DMS153 treated with DMSO at 0.1 percent for 48 hours (cell line): ENCODE data around the gene KCNJ11.

Experiments used
- DNase-seq: peaks from one replicate; lab custom pipeline; 2025; ENCODE audit not compliant: unreplicated experiment; lab: John Stamatoyannopoulos, UW

Gene KCNJ11

DNA sequence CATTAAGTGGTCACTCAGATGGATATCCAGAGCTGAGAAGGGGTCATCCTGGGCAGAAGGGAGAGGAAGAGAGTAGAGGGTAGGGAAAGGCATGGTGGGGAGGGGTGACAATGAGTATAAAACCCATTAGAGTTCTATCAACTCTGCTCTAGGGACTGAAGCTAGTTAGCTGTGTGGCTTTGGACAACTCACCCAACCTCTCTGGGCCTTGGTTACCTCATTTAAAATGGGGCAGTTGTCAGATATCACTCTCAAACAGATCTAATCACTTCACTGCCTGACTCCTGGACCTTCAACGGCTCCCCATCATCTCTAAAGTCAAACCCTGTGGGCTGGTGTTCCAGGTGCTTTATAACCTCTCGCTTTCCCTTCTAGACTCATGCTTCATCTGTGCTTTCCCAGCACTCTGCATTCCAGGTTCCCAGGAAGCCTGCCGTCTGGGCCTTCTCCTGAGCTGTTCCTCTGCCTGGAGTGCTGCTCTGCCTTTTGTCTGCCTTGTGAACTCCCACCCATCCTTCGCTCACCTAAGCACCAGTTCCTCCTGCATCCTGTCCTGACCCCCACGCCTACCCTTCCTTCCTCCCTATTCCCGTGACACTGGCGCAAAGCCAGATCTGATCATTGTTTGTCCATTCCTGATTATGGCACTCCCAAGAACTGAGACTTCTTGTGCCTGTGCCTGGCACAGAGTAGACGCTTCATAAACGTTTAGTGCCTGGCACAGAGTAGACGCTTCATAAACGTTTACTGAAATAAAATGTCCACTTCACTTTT is 22.3 kb upstream of the KCNJ11 start:
- no peak for DNase-seq

GRCh38 chr11:17408641-17409040 is 20.2 kb upstream of the KCNJ11 start:
- DNase-seq = no peak

GRCh38 chr11:17408026-17408425 is 19.6 kb upstream of the KCNJ11 start:
- DNase-seq = no peak

- no peak for DNase-seq
Measured at GRCh38 chr11:17407575-17407974, 19.1 kb upstream of the KCNJ11 start.

- no peak for DNase-seq
Measured at GRCh38 chr11:17406818-17407149, 18.3 kb upstream of the KCNJ11 start.

GRCh38 chr11:17406082-17406817 is 17.8 kb upstream of the KCNJ11 start:
- DNase-seq = no peak

DNA sequence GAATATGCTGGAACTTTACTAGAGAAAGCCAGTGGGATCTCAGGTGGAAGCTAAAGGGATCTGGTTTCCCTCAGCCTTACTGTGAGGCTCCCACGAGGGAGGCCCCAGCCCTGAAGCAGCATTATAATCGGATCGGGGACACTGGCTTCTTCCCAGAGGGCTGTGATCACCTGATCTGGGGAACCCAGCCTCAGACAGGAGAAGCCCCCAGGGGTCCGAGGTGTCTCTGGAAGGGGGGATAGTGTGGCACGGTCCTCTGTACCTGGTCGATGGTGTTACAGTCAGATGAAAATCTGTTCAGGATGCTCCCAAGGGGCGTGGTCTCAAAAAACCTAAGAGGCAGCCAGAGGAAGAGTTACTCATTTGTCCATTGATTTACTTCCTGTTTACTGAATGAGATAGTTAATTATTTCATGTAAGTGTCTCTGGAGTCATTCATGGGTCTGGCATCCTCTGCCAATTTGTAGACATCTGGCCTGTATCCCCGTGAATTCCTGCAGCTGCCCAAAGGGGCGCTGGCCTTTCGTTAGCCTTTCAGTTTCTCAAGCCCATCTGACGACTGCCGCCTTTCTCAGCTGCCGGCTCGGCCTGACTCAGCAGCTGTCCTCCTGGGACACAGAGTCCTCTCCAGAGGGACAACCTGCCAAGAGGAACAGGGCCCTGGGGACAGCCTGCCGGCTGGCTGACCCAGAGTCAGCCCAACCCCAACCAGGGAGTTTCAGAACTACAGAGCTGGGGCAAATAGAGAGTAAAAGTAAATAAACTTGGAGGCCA is 17.0 kb upstream of the KCNJ11 start:
- DNase-seq = peak; percentile 58

DNA sequence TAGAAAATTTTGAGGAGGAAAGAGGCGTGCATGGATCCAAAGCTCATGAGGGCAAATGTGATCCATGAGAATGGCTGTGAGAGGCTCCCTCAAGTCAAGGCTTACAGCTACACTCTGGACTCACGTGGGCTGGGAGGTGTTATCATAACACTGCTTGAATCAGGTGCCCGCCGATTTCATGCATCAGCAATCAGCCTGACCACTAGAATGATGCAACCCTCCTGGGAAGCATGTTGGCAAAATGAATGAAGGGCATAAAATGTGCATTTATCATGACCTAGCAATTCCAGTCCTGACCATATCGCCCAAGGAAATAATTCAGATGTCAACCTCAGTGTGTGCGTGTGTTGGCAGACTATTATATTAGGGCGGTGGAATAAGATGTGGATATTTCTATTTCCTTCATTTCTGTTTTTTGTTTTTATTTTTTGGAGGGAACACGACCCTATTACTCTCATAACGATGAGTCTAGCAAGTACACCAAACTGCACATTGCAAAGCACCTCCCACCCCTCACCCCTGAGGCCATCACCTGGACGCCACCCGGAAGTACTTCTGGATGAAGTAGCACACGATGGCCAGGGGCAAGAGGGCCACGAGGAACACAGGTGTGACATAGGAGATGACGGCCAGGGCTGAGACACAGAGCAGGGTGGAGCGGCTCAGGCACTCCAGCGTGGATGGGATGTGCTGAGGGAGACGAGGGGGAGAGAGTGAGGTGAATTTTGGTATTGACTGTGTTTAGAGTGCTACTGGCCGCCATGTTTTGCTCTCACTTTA is 15.7 kb upstream of the KCNJ11 start:
- no peak for DNase-seq

DNA sequence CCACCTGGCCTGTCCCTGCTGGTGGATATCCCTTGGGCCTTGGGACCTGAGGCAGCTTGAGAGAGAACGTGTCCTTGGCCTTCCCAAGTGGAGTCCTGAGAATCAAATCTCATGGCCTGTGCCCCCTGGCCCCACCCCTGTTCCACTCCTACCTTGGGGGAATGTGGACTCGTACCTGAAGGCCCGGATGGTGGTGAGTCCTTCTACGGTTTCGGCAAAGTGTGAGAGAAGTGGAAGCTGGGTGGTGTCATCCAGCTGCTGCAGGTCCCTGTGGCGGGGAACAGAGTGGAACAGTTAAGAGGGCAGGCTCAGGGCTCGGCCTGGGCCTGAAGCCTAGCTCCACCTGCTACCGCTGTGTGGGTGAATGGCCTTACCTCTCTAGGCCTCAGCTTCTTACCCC is 14.0 kb upstream of the KCNJ11 start:
- no peak for DNase-seq

DNA sequence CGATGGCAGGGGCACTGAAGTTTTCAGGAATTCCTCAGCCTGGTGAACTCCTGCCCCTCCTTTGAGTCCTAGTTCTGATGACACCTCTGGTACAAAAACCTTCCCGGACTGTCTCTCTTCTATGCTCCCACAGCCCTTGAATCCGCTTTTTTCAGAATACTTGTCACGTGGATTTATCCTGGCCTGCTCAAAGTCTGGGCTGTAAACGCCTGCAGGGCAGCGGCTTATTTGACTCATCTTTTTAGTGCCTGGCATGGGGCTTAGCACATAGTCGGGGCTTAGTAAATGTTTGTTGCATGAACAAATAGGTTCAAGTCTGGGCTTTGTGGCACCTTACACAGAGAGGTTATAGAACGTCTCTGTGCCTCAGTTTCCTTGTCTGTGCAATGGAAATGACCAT is 13.4 kb upstream of the KCNJ11 start:
- DNase-seq = no peak

- DNase-seq = no peak
Measured at GRCh38 chr11:17401316-17401715, 12.9 kb upstream of the KCNJ11 start.

- no peak for DNase-seq
Measured at GRCh38 chr11:17400048-17400775, 11.8 kb upstream of the KCNJ11 start.

GRCh38 chr11:17399236-17399635 is 10.8 kb upstream of the KCNJ11 start:
- no peak for DNase-seq

DNA sequence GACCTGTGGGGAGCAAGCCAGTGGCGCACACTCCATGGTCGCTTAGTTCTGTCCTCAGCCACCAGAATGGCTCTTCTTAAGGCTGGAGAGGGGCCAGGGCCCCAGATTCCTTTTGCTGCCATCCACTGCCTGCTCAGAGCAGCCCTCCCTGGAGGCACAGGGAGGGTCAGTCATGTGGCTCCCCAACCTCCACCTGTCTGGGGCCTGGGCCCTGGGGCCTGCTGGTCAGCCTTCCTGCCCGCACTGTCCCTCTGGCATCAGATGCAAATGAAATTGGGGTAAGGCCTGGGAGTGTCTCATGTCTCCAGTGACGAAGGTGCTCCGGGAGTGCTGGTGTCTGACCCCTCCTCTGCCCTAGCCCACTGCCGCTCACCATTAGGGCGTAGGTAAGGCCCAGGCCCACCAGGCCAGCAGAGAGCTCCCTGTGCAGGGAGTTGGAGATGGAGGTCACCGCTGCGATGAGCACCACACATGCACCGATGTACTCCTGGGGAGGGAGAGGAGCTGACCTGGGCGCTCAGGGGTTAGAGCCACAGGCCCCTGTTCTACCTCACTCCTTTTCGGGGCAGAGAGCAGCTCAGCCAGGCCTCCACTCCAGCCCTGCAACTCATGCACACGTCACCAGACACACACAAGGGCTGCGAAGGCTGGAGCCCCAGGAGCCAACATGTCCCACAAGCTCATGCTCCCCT is 9.0 kb upstream of the KCNJ11 start:
- no peak for DNase-seq

GRCh38 chr11:17396598-17397310 is 8.3 kb upstream of the KCNJ11 start:
- no peak for DNase-seq

GRCh38 chr11:17395978-17396377 is 7.5 kb upstream of the KCNJ11 start:
- DNase-seq = no peak

DNA sequence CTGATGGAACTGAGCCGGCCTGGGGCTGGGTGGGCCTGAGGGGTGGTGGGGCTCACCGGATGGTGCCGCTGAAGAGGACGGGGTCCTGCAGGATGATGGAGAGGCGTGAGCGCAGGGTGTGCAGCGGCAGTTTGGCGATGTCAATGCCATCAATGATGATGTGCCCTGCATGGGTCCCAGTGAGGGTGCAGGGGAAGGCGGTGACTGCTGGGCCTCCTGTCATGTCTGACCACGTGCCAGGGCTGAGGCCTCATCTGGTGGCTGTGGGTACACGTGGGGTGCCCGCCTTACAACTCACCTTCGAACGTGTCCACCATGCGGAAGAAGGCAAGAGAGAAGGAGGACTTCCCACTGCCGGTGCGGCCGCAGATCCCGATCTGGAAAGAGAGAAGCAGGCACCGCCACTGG is 7.1 kb upstream of the KCNJ11 start:
- DNase-seq = no peak

DNA sequence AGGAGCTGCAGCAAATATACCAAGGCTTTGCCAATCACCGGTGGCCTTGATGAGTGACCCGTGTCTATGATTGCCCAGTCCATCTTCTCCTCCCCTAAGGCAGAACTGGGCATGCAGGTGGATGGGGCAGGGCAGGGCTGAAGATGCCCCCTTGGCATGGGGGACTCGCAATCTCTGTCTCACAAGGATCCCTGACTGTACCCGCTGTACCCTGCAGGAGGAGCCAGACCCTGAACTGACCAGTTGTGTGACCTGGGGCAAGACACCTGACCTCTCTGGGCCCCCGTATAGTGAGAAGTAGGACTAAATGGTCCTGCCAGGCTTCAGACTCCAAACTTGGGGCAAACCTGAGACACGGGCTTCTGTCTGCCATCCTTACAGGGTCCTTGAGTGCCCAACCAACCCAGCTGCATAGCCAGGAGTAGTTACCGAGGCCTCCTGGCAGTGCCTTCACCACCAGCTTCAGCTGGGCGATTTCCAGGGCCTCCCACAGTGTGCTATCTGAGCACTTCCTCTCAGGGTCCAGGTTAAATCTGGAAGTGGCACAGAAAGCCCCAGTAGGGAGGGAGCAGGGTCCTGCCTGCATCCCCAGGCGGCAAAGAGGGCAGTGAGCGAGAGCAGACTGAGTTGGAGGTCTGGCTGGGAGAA is 6.4 kb upstream of the KCNJ11 start:
- no peak for DNase-seq

DNA sequence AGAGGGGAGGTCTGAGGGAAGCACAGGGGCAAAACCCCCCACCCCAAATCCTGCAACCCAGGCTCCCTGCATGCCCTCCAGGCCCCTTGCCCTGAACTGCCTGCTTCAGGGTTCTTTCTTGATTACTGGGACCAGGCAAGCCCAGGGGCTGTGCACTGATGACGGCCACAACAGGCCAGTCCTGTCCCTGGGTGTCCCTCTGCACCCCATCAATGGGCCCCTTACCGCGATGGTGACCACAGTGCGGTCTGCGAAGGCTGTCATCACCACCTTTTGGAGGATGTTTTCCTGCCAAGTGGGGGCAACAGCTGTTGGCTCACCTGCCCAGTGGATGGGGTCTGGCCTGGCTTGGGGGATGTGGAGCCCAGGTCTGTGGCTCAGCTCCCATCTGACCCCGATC is 5.0 kb upstream of the KCNJ11 start:
- DNase-seq = no peak
